GM19328 (cell line): ENCODE data around the gene GARNL3.

ENCODE experiments used
- ATAC-seq: cut with Tn5 transposase; IDR thresholded peaks from one replicate; pipeline ENCODE4 v1.9.1; 2021; ENCODE audit warnings: mild to moderate bottlenecking, moderate library complexity; ENCODE audit not compliant: unreplicated experiment

GARNL3 gene

GRCh38 chr9:127305838-127306226, 41.3 kb downstream of the GARNL3 start:
- ATAC-seq = no peak

- ATAC-seq = no peak
These were observed 43.2 kb downstream of the GARNL3 start for GRCh38 chr9:127307802-127308201.

DNA sequence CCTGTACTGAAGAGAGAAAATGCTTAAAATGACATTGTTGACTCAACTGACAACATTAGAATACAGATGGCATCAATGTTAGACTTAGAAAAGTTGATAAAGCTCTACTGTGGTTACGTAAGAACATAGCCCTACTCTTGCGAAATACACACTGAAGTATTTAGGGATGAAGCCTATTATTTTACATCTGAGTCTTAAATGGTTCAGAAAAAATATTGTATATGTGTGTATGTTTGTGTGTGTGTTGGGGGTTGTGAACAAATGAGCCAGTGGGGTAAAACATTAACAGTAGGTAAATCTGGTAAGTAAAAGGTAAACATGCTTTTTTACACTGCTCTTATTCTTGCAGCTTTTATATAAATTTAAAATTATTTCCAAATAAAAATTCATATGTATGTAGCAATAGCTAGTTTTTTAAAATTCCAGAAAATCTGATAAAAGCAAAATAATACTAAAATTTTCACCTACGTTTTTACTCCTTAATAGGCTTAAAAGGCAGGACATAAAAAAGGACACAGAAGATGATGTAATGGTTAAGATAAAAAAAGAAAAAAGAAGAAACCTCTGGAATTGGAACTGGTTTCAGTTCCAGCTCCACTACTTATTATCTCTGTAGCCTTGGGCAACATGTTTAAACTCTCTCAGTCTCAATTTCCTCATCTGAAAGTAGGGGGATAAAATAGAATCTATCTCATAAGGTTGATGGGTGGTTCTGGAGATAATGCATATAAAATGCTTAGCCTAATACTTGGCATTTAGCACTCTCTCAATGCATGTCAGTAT, 44.3 kb downstream of the GARNL3 start:
- no peak for ATAC-seq

DNA sequence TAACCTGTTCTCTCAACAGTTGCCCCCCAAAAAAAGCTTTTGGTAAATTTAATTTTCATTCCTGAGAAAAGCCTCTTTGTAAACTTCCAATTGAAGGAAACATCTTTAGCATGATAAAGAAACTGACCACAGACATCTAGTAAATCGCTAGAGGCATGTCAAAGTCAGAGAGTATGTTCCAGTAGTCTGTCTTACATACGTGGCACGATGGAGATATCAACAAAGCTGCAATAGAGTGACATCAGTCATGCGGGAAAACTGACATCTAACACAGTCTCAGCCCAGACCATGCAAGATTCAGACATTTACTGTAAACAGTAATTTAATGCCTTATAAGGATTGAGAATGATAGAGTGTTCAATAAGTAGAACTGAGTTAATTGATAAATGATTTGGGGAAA, 45.1 kb downstream of the GARNL3 start:
- no peak for ATAC-seq

DNA sequence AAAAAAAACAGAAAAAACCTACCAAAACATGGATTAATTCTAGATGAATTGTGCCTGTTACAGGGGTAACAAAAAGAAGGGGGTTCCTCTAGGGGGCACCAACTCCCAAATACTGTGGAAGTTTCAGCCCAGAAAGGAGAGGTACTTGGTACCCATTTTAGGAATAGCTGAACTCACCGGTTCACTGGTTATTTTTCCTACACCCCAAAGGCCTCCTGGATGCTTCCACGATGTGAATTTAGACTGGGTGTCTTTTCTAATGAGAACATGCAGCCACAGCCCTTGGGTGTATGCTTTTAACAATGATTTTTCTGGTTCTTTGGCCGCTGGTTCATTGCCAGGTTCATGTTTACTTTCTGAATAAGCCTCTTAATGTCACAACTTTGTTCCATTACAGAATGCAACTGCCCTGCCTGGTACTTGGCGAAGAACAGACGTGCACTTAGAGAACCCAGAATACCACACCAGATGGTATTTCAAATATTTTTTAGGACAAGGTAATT, 46.7 kb downstream of the GARNL3 start:
- no peak for ATAC-seq

DNA sequence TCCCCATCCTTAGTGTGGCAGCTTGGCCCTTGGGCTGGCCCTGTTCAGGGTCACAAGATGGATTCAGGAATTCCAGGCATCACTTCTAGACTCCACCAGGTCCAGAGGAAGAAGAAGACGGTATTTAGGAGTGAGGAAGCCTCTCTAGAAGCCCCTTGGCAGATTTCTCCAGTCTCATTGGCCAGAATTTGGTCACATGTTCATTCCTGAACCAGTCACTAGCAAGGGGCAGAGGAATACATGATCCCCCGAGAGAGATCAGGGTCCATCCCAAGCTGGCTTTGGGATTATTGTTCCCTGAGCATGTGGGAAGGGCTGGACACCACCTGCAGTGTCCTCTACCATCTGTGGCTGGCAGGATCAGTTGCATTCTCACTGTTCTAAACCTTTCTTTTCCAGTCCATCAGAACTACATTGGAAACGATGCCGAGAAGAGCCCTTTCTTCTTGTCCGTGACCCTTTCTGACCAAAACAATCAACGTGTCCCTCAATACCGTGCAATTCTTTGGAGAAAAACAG, 48.5 kb downstream of the GARNL3 start:
- no peak for ATAC-seq

- no peak for ATAC-seq
These were observed 50.3 kb downstream of the GARNL3 start for GRCh38 chr9:127314911-127315310.

DNA sequence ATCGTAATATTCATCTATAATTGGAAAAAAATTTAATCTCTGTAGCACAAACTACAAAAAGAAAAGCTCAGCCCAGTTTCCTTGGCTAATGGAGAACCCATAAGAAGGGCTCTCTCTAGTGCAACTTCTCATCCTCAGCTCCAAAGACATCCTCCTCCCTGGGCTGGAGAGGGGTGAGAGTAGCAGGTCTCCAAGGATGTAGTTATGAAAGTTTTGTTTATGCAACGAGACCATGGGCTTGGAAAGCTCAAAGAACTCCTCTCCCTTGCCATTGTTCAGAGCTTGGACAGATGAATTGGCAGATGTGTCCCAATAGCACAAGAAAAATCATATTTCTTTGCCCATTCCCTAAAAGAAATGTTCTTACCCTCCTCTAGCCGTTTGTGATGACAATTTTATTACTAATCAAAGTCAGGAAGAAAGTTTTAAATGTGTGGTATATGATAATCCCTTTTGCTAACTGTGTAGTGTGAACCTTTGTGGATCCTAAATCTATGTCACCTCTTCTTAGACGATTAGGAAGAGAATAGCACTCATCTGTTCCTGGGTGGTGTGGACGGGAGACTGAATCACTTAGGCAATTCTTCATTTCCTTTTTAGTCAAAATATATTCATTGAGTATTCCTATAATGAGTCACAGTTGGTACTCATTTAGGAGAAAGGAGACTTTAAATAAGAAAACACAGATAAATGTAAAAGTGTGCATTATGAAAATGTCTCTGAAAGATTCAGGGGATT, 52.2 kb downstream of the GARNL3 start:
- ATAC-seq = no peak

GRCh38 chr9:127318651-127319167, 54.1 kb downstream of the GARNL3 start:
- ATAC-seq = no peak

GRCh38 chr9:127319366-127320114, 55.0 kb downstream of the GARNL3 start:
- no peak for ATAC-seq

GRCh38 chr9:127320115-127320378, 55.5 kb downstream of the GARNL3 start:
- ATAC-seq = no peak

DNA sequence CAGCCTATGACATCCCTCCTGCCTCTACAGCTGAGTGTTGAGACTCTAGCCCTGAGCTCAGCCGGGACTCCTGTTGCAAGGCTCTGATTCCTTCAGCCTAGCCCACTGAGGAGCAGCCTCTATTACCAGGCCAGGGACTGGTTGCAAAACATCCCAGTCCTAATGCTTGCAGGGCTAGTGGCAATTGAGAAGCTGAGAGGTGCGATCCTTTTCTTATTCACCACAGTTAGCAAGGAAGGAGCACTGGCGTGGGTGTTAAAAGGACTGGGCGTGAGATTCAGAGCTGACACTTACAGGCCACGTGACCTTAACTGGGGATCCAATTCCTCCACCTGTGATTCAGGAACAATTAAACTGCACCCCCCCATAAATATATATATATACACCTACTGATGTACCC, 58.8 kb downstream of the GARNL3 start:
- ATAC-seq = no peak

DNA sequence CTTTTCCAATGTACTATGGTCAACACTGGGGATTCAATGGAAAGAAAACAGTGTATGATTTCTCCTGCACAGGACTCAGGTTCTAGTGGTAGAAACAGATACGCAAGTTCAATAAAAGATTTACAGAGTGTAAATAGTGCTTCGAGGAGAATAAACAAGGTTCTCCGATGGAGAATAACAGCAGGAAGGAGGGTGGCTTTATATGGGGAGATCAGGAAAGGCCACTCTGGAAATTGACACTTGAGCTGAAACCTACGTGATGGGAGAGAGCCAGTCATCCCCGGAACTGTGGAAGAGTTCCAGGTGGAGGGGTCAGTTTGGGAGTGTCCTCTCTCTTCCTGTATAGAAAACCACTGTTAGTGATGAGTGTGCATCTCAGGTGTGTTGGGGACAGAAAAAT, 65.9 kb downstream of the GARNL3 start:
- no peak for ATAC-seq

GRCh38 chr9:127333221-127334064, 68.9 kb downstream of the GARNL3 start:
- ATAC-seq = no peak

- ATAC-seq = no peak
These were observed 70.2 kb downstream of the GARNL3 start for GRCh38 chr9:127334725-127335124.

DNA sequence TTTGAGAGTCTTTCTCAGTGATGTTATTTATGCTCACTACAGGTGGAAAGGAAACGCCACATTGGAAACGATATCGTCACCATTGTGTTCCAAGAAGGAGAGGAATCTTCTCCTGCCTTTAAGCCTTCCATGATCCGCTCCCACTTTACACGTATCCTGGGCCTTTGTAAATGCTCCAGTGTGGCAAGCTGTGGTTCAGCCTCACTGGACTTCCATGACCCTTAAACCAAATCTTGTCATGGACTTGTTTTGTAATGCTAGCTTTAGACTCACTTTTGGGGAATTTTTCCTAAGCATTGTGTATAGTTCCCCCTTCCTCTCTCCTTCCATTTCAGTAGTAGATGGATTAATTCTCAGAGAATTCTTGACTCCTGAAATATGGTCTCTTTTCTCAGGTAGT, 71.5 kb downstream of the GARNL3 start:
- no peak for ATAC-seq

DNA sequence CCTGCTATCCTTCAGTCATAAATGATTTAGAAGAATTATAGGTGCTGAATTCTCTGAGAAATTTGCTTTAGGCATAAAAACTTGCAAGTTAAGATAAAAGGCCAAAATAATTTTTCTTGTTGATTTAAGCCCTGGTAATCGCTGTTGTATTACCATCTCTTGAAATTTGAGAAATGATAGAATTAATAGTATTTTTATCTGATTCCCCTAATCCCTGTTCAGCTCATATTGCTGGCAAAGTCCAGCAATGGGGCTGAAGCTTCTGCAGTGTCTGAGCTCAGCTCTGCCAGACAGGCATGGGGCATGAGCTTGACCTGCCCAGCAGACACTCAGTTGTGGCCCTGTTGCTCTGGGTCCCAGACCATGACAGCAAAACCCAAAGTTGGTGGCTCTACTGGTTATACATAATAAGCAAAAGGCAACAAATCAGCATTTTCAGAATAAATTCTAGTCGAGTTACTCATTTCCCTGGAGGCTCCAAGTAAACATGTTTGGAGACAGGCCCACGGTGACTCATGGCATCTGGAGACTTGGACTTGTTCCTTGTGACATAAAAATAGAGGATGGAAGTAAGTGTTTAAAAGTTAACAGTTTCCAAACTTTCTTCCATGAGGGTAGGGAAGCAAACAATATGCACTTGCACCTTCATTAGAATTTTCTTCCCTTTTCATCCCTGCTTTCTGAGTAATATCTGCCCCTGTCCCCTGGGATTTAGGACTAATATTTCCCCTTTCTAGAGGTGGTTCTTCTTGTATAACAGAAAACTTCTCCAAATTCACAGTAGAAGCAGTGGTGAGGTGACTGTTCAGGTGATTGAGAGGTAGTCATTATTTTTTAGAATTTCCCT, 72.2 kb downstream of the GARNL3 start:
- ATAC-seq = no peak

- ATAC-seq = no peak
These were observed 76.1 kb downstream of the GARNL3 start for GRCh38 chr9:127340721-127341120.

DNA sequence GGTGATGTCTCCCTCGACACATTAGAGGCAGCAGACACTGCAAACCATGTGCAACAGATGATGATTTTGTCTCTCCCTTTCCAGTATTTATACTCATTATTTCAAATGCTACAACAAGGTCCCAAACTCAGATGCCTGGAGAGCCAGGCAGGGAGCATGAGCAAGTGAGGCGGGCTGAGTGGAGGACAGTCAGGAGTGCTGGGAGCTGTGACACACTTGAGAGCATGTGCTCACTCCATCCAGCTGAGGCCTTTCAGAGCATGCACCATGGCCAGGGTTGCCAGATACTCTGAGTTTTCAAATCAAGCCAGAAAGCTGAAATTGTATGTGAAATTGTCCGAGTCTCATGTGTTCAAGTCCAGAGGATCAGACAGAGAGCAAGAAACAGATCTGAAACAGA, 76.6 kb downstream of the GARNL3 start:
- no peak for ATAC-seq
